ENCODE results near the gene KASH5.

KASH5 gene

GRCh38 chr19:49421039-49421877, 33.2 kb downstream of the KASH5 start:
- H3K4me3 ChIP-seq (ENCODE audit: low read depth, low read length), result no peak overlapping the region

DNA sequence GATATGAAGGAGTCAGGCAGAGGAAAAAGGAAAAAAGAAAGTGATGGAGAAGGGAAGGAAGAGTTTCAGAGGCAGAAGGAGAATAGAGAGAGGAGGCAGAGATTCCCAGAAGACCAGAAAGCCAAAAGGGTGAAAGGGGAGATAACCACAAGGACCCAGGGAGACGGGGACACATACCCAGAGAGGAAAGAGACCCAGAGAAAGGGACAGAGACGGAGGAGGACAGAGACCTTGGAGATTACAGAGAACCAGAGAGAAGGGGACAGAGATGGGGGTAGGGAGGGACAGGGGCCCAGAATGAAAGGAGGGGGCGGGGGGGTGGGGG, 33.8 kb downstream of the KASH5 start:
- H3K4me3 ChIP-seq (ENCODE audit: low read depth, low read length), result no peak overlapping the region

DNA sequence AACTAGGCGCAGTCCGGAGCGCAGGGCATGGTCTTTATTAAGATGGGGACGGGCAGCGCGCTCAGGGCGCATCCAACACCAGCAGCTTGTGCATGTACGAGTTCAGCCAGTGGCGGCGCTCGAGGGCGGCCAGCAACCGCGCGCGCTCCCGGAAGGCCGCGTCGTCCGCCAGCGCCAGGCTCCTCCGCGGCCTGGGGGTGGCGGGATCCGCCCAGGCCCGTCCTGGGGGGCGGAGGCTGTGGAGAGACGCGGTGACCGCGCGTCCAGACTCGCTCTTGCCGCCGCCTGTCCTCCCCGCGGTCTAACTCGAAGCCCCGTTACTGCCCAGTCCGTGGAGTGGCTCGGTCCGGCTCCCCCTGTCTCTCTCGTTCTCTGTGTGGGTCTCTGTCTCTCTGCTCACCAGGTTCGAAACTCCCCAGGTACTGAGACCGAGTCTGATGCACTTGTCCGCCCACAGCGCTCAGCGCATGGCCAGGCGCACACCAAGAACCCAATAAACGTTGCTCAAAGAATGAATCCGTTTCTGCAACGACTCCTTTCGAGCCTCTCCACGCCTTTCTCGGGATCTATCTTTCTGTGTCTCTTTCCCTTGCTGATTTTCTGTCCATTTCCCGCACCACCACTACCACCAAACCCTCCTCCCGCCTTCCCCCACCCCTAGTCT, 34.5 kb downstream of the KASH5 start:
- H3K4me3 ChIP-seq (ENCODE audit: low read depth, low read length), result no peak overlapping the region

DNA sequence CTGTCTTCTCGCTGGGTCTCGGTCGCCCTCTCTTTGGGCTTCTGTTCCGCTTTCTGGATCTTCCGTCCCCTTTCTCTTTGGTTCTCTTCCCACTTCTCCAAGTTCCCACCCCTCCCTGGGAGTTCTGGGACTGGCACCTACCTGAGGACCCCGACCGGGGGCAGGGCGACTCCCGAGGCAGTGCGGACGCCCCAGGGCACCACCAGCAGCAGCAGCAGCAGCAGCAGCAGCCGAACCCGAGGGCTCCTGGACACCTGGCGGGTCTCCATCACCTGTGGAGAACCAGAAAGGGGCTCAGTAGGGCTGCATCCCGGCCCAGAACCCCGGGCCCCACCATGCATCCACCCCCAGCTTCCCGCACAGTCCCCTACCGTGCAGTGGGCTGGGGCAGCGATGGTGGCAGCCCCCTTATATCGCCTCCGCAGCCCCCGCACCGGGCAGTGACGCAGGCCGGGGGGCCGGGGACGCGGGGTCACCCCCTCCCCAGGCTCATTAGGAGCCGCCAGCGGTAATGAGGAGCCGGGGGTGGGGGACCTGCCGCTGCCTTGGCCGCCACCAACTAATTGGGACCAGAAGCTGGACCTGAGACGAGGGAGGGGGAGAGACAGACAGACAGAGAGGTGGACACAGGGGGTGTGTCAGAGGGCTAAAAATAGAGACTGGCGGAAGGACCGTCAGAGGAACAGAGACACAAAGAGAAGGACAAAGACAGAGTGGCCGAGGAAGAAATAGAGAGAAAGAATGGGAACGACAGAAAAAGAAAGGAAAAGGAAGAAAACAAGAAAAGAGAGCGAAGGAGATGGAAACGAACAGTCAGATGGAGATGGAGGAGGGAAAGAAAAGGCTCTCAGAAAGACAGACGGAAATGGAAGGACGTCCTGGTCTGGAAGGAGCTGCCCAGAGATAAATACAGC, 35.3 kb downstream of the KASH5 start, which contains the start of gene PTH2:
TSS of gene PTH2 (minus strand) at position 371 of the 914 bp plus-strand sequence. CDS start at position 269, 102 bp downstream.
- no peak within 1 kb of the TSS for H3K4me3 ChIP-seq (ENCODE audit: low read depth, low read length)

- no peak overlapping the region for H3K4me3 ChIP-seq (ENCODE audit: low read depth, low read length)
These were observed 35.9 kb downstream of the KASH5 start for GRCh38 chr19:49423985-49424303.

DNA sequence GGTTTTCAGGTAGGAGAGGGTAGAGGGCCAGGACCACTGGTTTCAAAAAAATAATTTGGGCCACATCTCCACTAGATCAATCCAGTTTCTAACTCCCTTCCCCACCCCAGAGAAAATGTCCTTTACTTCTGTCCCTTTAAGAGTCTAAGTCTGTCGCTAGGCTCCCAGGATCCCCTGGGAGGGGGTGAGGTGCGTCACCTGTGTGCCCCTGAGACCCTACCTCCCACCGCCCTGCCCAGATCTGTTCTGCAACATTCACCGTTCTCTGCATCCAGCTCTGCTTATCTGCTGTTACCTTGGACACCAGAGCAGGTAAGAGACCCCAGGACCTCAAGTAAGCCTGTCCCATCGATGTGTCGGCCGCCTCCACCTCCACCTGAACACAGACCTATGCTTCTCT, 37.1 kb downstream of the KASH5 start, which contains the start of gene GFY:
TSS of gene GFY (plus strand) at position 211 of the 400 bp plus-strand sequence. CDS start 1,043 bp downstream, outside the sequence.
- H3K4me3 ChIP-seq (ENCODE audit: low read depth, low read length), result no peak within 1 kb of the TSS

GRCh38 chr19:49425922-49426592, 38.0 kb downstream of the KASH5 start:
- no peak overlapping the region for H3K4me3 ChIP-seq (ENCODE audit: low read depth, low read length)

DNA sequence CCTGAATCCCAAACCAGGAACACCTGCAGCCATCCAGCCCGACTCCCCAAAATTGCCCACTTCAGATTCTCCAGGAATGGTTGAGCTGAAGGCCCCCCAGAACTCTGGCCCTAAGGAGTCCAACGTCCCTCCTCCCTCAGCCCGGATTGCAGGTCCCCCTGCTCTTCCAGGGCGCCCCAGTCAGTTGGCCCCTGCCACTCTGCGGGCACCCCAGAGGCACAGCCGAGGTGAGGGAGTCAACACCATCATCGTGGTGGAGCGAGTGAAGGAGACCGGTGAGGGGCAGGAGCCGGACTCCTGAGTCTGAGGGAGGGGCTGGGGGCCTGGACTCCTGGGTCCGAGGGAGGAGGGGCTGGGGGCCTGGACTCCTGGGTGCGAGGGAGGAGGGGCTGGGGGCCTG, 39.3 kb downstream of the KASH5 start:
- H3K4me3 ChIP-seq (ENCODE audit: low read depth, low read length), result no peak overlapping the region

DNA sequence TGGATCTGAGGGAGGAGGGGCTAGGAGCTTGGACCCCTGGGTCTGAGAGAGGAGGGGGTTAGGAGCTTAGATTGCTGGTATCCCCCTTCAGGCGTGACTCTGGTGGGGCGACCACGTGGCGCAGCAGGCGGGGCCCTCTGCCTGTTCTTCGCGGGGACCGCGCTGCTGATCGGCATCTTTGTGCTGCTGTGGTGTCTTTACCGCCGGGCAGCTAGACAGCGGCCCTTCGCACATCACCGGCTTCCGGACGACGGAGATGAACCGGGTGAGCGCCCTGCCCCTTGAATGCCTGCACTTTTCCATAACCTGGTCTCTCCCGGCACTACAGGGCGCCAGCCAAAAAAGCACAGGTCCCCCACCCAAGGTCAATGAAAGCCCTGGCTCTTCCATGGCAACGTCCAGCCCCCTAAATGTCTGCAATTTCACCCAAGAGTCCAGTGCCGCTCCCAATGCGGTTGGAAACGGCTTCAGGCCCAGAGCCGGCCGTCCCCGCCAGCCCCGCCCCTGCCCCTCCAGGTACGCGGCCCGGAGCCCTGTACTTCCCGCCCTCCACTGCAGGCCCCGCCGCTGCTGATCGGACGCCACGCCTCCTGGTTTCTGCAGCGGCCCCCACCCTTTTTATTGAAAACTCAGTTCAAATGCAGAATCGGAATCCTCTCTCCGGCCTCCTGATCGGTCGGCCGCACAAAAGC, 40.0 kb downstream of the KASH5 start:
- peak overlapping the region; percentile 37 for H3K4me3 ChIP-seq (ENCODE audit: low read depth, low read length)

DNA sequence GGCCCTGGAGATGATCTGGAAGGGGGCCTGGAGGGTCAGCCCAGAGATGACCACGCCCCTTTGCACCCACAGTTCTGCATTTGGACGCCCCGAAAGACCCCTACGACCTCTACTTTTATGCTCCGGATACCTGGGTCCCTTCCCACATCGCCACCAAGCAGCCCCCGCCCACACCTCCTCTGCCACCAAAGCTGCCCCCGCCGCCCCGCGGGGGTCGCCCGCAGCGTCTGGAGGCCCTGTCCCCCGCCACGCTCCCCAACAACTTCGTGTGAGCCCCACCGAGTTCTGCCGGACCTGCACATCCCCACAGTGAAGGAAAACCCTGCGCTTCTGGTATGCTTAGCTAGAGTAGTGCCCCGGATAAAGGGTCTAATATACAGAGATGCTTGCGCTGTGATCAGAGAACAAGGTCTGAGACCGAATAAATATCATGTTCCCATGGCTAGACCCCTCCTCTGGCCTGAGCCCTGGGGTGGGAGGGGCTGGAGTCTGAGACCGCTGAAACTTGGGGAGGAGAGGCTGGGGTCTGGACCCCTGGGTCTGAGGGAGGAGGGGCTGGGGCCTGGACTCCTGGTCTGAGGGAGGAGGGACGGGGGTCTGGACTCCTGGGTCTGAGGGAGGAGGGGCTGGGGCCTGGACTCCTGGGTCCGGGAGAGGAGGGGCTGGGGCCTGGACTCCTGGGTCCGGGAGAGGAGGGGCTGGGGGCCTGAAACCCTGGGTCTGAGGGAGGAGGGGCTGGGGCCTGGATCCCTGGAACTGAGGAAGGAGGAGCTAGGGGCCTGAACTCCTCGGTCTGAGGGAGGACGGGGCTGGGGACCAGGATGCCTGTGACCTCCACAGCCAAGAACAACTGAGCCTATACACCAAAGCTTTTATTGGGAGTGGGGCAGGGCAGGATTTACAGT, 40.8 kb downstream of the KASH5 start:
- H3K4me3 ChIP-seq (ENCODE audit: low read depth, low read length), result peak overlapping the region; percentile 4

GRCh38 chr19:49430172-49430677, 42.2 kb downstream of the KASH5 start:
- no peak overlapping the region for H3K4me3 ChIP-seq (ENCODE audit: low read depth, low read length)

DNA sequence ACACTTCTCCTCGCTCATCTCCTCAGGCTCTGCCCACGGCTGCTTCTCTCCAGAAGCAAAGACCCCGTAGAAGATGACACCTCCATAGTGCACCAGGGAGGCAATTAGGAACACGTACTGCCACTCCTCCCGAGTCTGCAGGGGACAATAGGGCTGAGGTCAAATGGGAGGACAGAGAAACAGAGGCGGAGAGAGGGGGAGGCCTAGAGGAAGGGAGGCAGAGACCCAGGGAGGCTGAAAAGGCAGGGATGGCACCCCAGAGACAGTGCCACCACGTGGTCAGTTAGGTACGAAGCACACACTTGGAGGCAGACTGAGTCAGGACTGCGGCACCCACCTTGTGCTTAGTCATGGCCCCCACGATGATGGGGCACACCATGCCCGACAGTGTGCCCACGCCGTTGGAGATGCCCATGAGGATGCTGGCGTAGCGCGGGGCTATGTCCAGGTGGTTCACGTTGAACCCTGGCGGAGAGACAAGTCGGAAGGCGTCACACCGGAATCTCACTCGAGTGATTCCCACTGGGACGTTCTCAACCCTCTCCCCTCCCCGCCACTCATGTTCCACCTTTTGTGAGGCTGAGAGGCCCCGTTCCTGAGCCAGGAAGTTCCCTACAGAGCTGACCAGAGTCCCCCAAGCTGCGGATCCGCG, 42.8 kb downstream of the KASH5 start:
- H3K4me3 ChIP-seq (ENCODE audit: low read depth, low read length), result no peak overlapping the region

GRCh38 chr19:49431330-49431749, 43.3 kb downstream of the KASH5 start:
- no peak overlapping the region for H3K4me3 ChIP-seq (ENCODE audit: low read depth, low read length)

GRCh38 chr19:49432141-49433073, 44.4 kb downstream of the KASH5 start:
- peak overlapping the region; percentile 44 for H3K4me3 ChIP-seq (ENCODE audit: low read depth, low read length)

- H3K4me3 ChIP-seq (ENCODE audit: low read depth, low read length), result no peak overlapping the region
These were observed 45.3 kb downstream of the KASH5 start for GRCh38 chr19:49433240-49433901.

GRCh38 chr19:49434907-49435583, 47.0 kb downstream of the KASH5 start:
- H3K4me3 ChIP-seq (ENCODE audit: low read depth, low read length), result no peak overlapping the region
